ENCODE data around the gene CUTA. TPM values are rescaled to one million over a fixed set of nuclear protein-coding genes. Genes with fewer than 3 reads are reported as not detected.
A peak's percentile ranks its signal among the peaks of the same experiment; 100 is the strongest.

CUTA gene
- total RNA-seq, 4 donors from 2014 or later: 109 to 136 (median 123) TPM

- WGBS: 41% methylated on average over 2 of the region's 2 CpGs
- Histone ChIP-seq H3K36me3 (peaks cover 2 to 6% (median 5%) of the 10 kb centered on the region in 4 donors), H3K4me3 (no peak overlapping the region), H3K27ac (replicated peaks in 1 of 4) (peak overlapping the region in 2 of 4 donors; percentile 68 to 95), H3K27me3 (no peaks in the 10 kb centered on the region), H3K4me1 (peaks cover 48 to 86% (median 79%) of the 10 kb centered on the region in 4 donors), H3K9me3 (no peaks in the 10 kb centered on the region)
- no peak for DNase-seq (ENCODE audit: extremely low spot score)
- TF ChIP-seq POLR2AphosphoS5 (IDR thresholded peaks at IDR 0.05) (no peak), EP300 (IDR thresholded peaks at IDR 0.05) (no peak), CTCF (IDR thresholded peaks at IDR 0.05) (no peak), POLR2A (IDR thresholded peaks at IDR 0.05; ENCODE audit: low read depth) (no peak)
- intact Hi-C loops (cut with DNase I): no loop called here
Measured at GRCh38 chr6:33430334-33430733, 12.4 kb upstream of the CUTA start.

GRCh38 chr6:33429750-33430052 is 11.8 kb upstream of the CUTA start:
- no peaks in the 10 kb centered on the region for H3K27me3 ChIP-seq
- H3K36me3 ChIP-seq: no peaks in the 10 kb centered on the region
- peaks cover 54 to 92% (median 85%) of the 10 kb centered on the region in 4 donors for H3K4me1 ChIP-seq
- WGBS: 40% methylated on average over 2 of the region's 2 CpGs
- TF ChIP-seq POLR2AphosphoS5 (IDR thresholded peaks at IDR 0.05): no peak
- TF ChIP-seq CTCF (IDR thresholded peaks at IDR 0.05): no peak
- no peaks in the 10 kb centered on the region for H3K9me3 ChIP-seq
- intact Hi-C loops (cut with DNase I): loop anchor here (5.0 kb wide), 1 partner anchor 37 kb away; the partner anchor contains the start of gene KIFC1
- peak overlapping the region in 2 of 4 donors; percentile 89 to 95 for H3K27ac ChIP-seq (replicated peaks in 1 of 4)
- H3K4me3 ChIP-seq: no peak overlapping the region
- DNase-seq (ENCODE audit: extremely low spot score): no peak

- 51% methylated on average over 5 of the region's 5 CpGs for WGBS
- Histone ChIP-seq H3K27me3 (no peaks in the 10 kb centered on the region), H3K9me3 (no peaks in the 10 kb centered on the region), H3K4me1 (peaks cover 55 to 94% (median 90%) of the 10 kb centered on the region in 4 donors), H3K4me3 (no peak overlapping the region), H3K27ac (replicated peaks in 1 of 4) (peak overlapping the region; percentile 89 to 95 (median 94)), H3K36me3 (no peaks in the 10 kb centered on the region)
- TF ChIP-seq POLR2AphosphoS5 (IDR thresholded peaks at IDR 0.05) (no peak), POLR2A (IDR thresholded peaks at IDR 0.05; ENCODE audit: low read depth) (no peak), EP300 (IDR thresholded peaks at IDR 0.05) (no peak), CTCF (IDR thresholded peaks at IDR 0.05) (no peak)
- intact Hi-C loops (cut with DNase I): loop anchor here (5.0 kb wide), 1 partner anchor 37 kb away; the partner anchor contains the start of gene KIFC1
- no peak for DNase-seq (ENCODE audit: extremely low spot score)
Measured at GRCh38 chr6:33428966-33429749, 11.3 kb upstream of the CUTA start.

- intact Hi-C loops (cut with DNase I): loop anchor here (5.0 kb wide), 1 partner anchor 36 kb away; the partner anchor contains the start of gene KIFC1
- H3K4me1 ChIP-seq: peaks cover 54 to 92% (median 88%) of the 10 kb centered on the region in 4 donors
- H3K9me3 ChIP-seq: no peaks in the 10 kb centered on the region
- no peaks in the 10 kb centered on the region for H3K27me3 ChIP-seq
- H3K36me3 ChIP-seq: no peaks in the 10 kb centered on the region
- peak overlapping the region; percentile 62 to 75 (median 66) for H3K4me3 ChIP-seq
- TF ChIP-seq CTCF (IDR thresholded peaks at IDR 0.05): peak in 1 of 3 experiments; percentile 31
- TF ChIP-seq EP300 (IDR thresholded peaks at IDR 0.05): no peak
- no peak for DNase-seq (ENCODE audit: extremely low spot score)
- peak overlapping the region; percentile 89 to 95 (median 94) for H3K27ac ChIP-seq (replicated peaks in 1 of 4)
- whole genome bisulfite sequencing: 9% methylated on average over 16 of the region's 33 CpGs
Measured at GRCh38 chr6:33428224-33428965, 10.5 kb upstream of the CUTA start.

All from esophagus muscularis mucosa (tissue), 4 donors.